ENCODE measurements around the gene NPEPL1.

NPEPL1 gene

GRCh38 chr20:58695084-58695722 lies 2.6 kb downstream of the NPEPL1 start:
- no peak overlapping the region for H3K4me3 ChIP-seq (ENCODE audit: low read depth, low read length)
- TF ChIP-seq CTCF (IDR thresholded peaks at IDR 0.05; ENCODE audit: low read depth, low read length), result no peak

- no peak overlapping the region for H3K4me3 ChIP-seq (ENCODE audit: low read depth, low read length)
- no peak for TF ChIP-seq CTCF (IDR thresholded peaks at IDR 0.05; ENCODE audit: low read depth, low read length)
Measured at GRCh38 chr20:58695895-58696375, 3.3 kb downstream of the NPEPL1 start.

- H3K4me3 ChIP-seq (ENCODE audit: low read depth, low read length), result no peak overlapping the region
- no peak for TF ChIP-seq CTCF (IDR thresholded peaks at IDR 0.05; ENCODE audit: low read depth, low read length)
Measured at GRCh38 chr20:58696411-58696961, 3.9 kb downstream of the NPEPL1 start.

- TF ChIP-seq CTCF (IDR thresholded peaks at IDR 0.05; ENCODE audit: low read depth, low read length), result no peak
- no peak overlapping the region for H3K4me3 ChIP-seq (ENCODE audit: low read depth, low read length)
Measured at GRCh38 chr20:58697201-58697866, 4.7 kb downstream of the NPEPL1 start.

- no peak for TF ChIP-seq CTCF (IDR thresholded peaks at IDR 0.05; ENCODE audit: low read depth, low read length)
- no peak overlapping the region for H3K4me3 ChIP-seq (ENCODE audit: low read depth, low read length)
Measured at GRCh38 chr20:58697867-58698703, 5.5 kb downstream of the NPEPL1 start.

GRCh38 chr20:58698741-58699622 lies 6.4 kb downstream of the NPEPL1 start:
- no peak overlapping the region for H3K4me3 ChIP-seq (ENCODE audit: low read depth, low read length)
- TF ChIP-seq CTCF (IDR thresholded peaks at IDR 0.05; ENCODE audit: low read depth, low read length), result no peak

Measured in WI38 (cell line).